Bronchial epithelial cell (primary cell): ENCODE results near the gene PAF1. TPM values are rescaled to one million over a fixed set of nuclear protein-coding genes. Genes with fewer than 3 reads are reported as not detected.

ENCODE experiments used
- DNase-seq: peaks from one replicate; pipeline ENCODE4 v3.0.0-alpha.2; 2010; ENCODE audit warnings: low read depth
- FAIRE-seq: peaks from 2 replicates; lab custom pipeline; 2011; peaks lifted over from hg19 to GRCh38; lab: Jason Lieb, UNC
- H3K27me3 ChIP-seq: 2 replicates; pipeline ENCODE4 v1.5.1; 2011; ENCODE audit warnings: low read length; ENCODE audit not compliant: control insufficient read depth, insufficient read depth
- H3K36me3 ChIP-seq: 2 replicates; pipeline ENCODE4 v1.5.1; 2011; ENCODE audit warnings: low read length; ENCODE audit not compliant: control insufficient read depth, insufficient read depth
- H3K4me3 ChIP-seq: 2 replicates; pipeline ENCODE4 v1.5.1; 2011; ENCODE audit warnings: mild to moderate bottlenecking, low read depth, low read length, control low read depth
- total RNA-seq: library from RNA; depleted of rRNA; stranded (reverse); fragments of >200 nt; gene quantifications from 2 replicates; pipeline ENCODE4 v1.2.1, GENCODE V29; 2014
- TF ChIP-seq, protein P1 (sequence below): IDR thresholded peaks from 2 replicates; pipeline ENCODE4 v1.5.1; 2011; ENCODE audit warnings: mild to moderate bottlenecking, moderate library complexity, low read length, control low read depth, inconsistent platforms; ENCODE audit not compliant: insufficient read depth, severe bottlenecking

Gene PAF1
- total RNA-seq, 1 donor from 2014 or later: 31.6 TPM

DNA sequence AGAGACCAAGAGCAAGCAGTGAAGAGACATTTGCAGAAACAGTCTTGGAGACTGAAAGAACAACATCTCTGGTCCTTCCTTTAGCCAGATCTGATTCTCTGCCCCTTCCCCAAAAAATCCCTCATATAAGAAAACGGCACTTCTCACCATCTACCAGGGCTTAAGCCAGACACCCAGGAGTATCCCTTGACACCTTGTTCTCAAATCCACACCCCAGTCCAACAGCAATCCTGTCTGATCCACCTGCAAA is 19.9 kb upstream of the PAF1 start:
- TF ChIP-seq, protein P1, sequence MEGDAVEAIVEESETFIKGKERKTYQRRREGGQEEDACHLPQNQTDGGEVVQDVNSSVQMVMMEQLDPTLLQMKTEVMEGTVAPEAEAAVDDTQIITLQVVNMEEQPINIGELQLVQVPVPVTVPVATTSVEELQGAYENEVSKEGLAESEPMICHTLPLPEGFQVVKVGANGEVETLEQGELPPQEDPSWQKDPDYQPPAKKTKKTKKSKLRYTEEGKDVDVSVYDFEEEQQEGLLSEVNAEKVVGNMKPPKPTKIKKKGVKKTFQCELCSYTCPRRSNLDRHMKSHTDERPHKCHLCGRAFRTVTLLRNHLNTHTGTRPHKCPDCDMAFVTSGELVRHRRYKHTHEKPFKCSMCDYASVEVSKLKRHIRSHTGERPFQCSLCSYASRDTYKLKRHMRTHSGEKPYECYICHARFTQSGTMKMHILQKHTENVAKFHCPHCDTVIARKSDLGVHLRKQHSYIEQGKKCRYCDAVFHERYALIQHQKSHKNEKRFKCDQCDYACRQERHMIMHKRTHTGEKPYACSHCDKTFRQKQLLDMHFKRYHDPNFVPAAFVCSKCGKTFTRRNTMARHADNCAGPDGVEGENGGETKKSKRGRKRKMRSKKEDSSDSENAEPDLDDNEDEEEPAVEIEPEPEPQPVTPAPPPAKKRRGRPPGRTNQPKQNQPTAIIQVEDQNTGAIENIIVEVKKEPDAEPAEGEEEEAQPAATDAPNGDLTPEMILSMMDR: no peak
- Histone ChIP-seq H3K27me3 (no peaks in the 10 kb centered on the region), H3K4me3 (no peak overlapping the region), H3K36me3 (peaks cover 16% of the 10 kb centered on the region)
- DNase-seq (no peak), FAIRE-seq (no peak)

DNA sequence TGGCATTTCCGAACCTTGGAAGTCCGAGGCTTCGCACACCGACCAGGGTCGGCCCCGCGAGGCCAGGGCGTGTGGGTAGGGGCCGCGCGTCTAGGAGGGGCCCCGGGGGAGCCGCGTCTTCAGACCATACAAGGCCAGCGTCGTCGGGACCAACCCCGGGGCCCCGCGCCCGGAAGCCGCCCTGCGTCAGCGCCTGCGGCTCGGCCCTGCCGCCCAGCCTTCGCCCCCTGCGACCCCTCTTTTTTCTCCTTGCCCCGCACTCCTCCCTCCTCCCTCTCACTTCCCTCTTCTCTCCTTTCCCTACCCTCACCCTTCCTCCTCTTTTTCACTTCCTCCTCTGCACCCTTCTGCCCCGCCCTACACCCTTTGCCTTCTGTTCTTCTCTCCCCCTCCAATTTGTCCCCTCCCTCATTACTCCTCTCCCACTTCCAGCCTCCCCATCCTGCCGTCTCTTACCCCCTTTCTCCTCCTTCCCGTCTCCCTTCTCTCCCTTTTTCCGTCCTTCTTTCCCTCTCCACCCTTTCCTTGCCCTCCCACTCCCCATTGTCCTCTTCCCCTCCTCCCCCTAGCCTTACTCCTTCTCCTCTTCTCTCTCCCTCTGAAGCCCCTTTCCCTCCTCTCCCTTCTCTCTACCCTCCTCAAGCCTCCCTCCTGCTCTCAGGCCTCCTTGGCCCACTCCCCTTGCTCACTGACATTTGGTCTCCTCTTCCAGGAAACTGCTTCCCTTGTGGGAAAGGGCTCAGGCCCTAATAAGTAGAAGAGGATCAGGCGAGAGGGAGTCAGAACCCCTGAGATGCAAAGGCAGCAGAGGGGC is 19.3 kb upstream of the PAF1 start:
- no peak for FAIRE-seq
- TF ChIP-seq, protein P1: no peak

DNA sequence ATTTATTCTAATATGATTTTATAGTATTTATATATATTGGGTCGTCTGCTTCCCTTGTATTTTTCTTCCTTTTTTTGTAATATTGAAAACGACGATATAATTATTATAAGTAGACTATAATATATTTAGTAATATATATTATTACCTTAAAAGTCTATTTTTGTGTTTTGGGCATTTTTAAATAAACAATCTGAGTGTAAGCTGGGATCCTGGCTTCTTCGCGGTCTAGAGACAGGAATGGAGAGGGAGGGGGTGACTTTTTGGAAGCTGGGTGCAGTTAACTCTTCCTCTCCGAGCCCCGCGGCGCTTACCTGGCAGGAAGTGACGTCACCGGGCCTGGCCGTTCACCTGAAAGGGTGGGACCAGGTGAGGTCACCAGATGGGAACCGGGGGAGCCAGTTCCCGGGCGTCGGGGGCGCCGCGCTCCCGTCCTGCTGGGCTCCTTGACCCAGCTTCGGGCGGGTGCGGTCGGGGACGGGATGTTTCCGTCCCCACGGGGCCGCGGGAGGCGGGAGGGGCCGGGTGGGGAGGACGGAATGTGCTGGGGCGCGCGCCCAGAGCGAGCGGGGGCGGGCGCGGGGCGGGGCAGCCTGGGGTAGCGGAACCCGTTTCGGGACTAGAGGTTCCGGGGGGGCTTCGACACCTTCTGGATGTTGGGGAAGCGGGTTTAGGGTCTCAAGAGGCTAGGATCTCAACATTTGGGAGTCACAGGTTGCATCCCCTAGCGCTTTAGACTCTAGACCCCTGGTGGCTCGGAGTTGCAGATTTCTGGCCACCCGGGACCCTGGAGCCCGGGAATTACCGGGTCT is 18.5 kb upstream of the PAF1 start:
- H3K4me3 ChIP-seq: peak overlapping the region; percentile 98
- peak; percentile 88 for DNase-seq

More for the DNA sequence above, 19.3 kb upstream of the PAF1 start:
- peak; percentile 45 for DNase-seq
- Histone ChIP-seq H3K36me3 (peaks cover 16% of the 10 kb centered on the region), H3K4me3 (peak overlapping the region; percentile 98), H3K27me3 (no peaks in the 10 kb centered on the region)

DNA sequence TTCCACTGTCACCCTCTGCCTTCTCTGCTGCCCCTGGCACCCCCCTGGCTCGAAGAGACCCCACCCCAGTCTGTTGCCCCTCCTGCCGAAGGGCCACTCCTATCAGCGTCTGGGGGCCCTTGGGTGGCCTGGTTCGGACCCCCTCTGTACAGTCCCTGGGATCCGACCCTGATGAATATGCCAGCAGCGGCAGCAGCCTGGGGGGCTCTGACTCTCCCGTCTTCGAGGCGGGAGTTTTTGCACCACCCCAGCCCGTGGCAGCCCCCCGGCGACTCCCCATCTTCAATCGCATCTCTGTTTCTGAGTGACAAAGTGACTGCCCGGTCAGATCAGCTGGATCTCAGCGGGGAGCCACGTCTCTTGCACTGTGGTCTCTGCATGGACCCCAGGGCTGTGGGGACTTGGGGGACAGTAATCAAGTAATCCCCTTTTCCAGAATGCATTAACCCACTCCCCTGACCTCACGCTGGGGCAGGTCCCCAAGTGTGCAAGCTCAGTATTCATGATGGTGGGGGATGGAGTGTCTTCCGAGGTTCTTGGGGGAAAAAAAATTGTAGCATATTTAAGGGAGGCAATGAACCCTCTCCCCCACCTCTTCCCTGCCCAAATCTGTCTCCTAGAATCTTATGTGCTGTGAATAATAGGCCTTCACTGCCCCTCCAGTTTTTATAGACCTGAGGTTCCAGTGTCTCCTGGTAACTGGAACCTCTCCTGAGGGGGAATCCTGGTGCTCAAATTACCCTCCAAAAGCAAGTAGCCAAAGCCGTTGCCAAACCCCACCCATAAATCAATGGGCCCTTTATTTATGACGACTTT is 17.7 kb upstream of the PAF1 start:
- Histone ChIP-seq H3K4me3 (peak overlapping the region; percentile 98), H3K27me3 (no peaks in the 10 kb centered on the region), H3K36me3 (peaks cover 16% of the 10 kb centered on the region)
- FAIRE-seq (no peak), DNase-seq (peak; percentile 65)
- TF ChIP-seq, protein P1: no peak

More for the DNA sequence above, 18.5 kb upstream of the PAF1 start:
- TF ChIP-seq, protein P1: no peak
- H3K27me3 ChIP-seq: no peaks in the 10 kb centered on the region
- peaks cover 16% of the 10 kb centered on the region for H3K36me3 ChIP-seq
- FAIRE-seq: no peak

DNA sequence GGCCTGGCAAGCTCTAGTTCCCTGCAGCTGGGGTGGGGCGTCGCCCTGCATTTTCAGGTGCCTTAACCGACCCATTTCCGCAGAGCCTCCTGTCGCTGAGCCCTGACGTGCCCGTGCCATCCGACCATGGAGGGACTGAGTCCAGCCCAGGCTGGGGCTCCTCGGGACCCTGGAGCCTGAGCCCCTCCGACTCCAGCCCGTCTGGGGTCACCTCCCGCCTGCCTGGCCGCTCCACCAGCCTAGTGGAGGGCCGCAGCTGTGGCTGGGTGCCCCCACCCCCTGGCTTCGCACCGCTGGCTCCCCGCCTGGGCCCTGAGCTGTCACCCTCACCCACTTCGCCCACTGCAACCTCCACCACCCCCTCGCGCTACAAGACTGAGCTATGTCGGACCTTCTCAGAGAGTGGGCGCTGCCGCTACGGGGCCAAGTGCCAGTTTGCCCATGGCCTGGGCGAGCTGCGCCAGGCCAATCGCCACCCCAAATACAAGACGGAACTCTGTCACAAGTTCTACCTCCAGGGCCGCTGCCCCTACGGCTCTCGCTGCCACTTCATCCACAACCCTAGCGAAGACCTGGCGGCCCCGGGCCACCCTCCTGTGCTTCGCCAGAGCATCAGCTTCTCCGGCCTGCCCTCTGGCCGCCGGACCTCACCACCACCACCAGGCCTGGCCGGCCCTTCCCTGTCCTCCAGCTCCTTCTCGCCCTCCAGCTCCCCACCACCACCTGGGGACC is 16.9 kb upstream of the PAF1 start:
- TF ChIP-seq, protein P1: no peak
- peaks cover 16% of the 10 kb centered on the region for H3K36me3 ChIP-seq
- no peak for DNase-seq
- H3K4me3 ChIP-seq: peak overlapping the region; percentile 98
- no peak for FAIRE-seq
- no peaks in the 10 kb centered on the region for H3K27me3 ChIP-seq
